Measurements from ENCODE around the gene CCDC183.

- TF ChIP-seq POLR2A (IDR thresholded peaks at IDR 0.05; ENCODE audit: low read depth, low read length) = no peak
- TF ChIP-seq POLR2AphosphoS5 (IDR thresholded peaks at IDR 0.05; ENCODE audit: low read depth, low read length) = no peak
- no peak for TF ChIP-seq PAX5 (IDR thresholded peaks at IDR 0.05; ENCODE audit: insufficient read depth, low read length, severe bottlenecking)
- no peak for TF ChIP-seq TAF1 (IDR thresholded peaks at IDR 0.05; ENCODE audit: low read depth, low read length)
- TF ChIP-seq POU2F2 (IDR thresholded peaks at IDR 0.05; ENCODE audit: low read depth, low read length) = no peak
These were observed 36.5 kb upstream of the CCDC183 start for GRCh38 chr9:136759436-136760325.
